Measurements from ENCODE around the gene ELMO3.

ELMO3 gene

GRCh38 chr16:67199011-67199807 lies at the start of gene ELMO3:
Gene ELMO3 (plus strand): TSS chr16:67199131. CDS start chr16:67199327, 196 bp downstream.
- no peak for DNase-seq (ENCODE audit: low read depth)

GRCh38 chr16:67149276-67150046 lies 49.5 kb upstream of the ELMO3 start:
- no peak for DNase-seq (ENCODE audit: low read depth)

- DNase-seq (ENCODE audit: low read depth): no peak
Measured at GRCh38 chr16:67150047-67150832, 48.7 kb upstream of the ELMO3 start.

GRCh38 chr16:67150833-67151396 lies 48.0 kb upstream of the ELMO3 start, which contains the start of gene B3GNT9:
Gene B3GNT9 (minus strand): TSS chr16:67150998. CDS start chr16:67150485, 513 bp downstream.
- DNase-seq (ENCODE audit: low read depth): no peak

DNA sequence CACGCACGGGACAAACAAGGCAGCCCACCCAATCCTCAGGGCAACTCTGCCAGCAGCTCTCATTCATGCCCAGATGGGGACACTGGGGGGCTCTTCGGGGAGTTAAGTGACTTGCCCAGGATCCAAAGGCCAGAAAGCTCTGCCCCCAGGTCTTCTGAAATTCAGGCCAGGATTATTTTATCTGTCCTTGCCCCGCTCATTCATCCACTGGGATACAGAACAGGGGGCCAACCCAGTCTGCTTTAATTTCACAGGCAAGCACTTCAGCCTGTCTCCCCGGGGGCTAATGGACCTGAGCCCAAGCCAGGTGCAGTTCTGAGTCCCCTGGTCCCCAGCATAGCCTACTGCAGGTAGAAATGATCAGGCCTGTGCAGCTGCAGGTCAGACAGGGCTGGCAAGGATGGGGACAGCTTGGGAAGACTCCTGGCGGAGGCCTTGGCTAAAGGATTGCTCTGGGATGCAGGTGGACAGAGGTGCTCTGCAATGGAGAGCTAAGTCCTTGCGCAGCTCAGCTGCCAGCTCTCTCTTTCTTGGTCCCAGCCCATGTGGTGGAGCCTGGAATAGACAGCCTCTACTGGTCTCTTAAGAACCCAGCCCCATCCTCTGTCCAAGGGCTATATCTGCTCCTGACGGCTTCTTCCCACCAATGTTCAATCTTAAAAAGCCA lies 47.4 kb upstream of the ELMO3 start:
- no peak for DNase-seq (ENCODE audit: low read depth)

DNA sequence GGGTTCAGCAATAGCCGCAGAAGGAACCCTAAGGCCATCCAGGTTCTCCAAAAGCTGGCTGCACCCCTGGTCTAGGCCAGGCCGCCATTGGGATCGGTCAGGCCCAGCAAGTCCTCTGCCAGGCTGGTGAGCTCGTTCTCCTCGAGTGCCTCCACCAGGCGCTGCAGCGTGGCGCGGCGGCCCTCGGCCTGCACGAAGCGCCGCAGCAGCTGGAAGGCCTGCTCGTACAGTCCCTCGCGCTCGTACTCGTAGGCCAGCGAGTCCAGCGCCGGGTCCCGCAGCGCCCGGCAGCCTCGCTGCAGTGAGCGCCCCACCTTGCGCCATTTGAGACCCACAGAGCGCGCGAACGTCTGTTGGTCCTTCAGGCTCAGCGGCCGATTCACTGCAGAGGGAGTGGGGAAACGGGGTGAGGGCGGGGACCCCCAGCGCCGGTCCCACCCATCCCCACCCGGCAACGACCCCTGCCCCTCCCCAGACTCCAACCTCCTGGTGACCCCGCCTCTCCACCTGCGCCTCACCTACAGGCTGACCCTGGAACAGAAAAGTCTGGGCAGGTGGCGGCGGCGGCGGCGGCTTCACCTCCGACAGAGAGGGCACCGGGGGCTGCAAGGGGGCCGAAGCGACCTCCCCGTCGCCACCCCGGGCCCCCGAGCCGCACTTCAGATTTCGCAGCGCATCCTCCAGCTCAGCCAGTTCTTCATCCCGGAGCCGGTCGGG lies 44.2 kb upstream of the ELMO3 start:
- no peak for DNase-seq (ENCODE audit: low read depth)

DNA sequence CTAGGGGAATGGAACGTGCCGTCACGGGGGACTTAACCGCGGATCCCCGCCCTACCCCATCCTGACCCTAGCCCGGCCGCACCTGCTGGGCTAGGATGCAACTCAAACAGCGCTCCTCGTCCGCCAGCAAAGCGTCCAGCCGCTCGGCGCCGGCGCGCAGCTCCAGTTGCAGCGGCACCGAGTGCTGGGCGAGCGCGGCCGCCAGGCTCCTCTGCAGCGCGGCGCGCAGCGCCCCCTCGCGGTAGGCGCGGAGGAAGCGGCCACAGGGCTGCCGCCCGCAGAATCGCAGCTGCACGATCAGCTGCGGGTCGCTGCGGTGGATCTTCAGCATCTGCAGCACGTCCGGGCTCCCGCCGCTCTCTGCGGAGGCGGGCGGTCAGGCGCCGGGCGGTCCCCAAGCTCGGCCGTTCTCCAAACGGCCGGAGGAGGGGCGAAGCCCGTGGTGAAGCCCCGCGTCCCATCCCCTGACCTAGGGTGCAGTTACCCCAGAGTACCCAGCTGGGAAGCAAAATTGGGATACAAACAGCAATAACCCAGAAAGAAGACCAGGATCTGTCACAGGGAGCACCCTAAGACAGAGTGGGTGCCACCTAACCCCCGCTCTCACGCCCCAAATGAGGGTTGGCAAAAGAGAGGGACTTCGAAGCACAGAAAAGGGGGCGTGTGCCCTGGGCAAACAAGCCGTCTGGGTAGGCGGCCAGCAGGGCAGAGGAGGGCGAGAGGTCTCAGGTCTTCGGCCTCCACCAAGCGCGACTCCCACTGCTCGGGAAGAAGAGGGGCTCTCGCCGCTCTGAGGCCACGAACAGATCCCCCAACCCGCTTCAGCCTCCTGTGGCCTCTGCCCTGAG lies 43.4 kb upstream of the ELMO3 start:
- DNase-seq (ENCODE audit: low read depth): peak; percentile 69

GRCh38 chr16:67156143-67156844 lies 42.6 kb upstream of the ELMO3 start:
- no peak for DNase-seq (ENCODE audit: low read depth)

GRCh38 chr16:67157106-67157748 lies 41.7 kb upstream of the ELMO3 start:
- DNase-seq (ENCODE audit: low read depth): no peak

- no peak for DNase-seq (ENCODE audit: low read depth)
Measured at GRCh38 chr16:67157892-67158635, 40.9 kb upstream of the ELMO3 start.

GRCh38 chr16:67158637-67159600 lies 40.0 kb upstream of the ELMO3 start:
- no peak for DNase-seq (ENCODE audit: low read depth)

GRCh38 chr16:67161595-67162058 lies 37.3 kb upstream of the ELMO3 start:
- DNase-seq (ENCODE audit: low read depth): no peak

GRCh38 chr16:67162506-67163163 lies 36.3 kb upstream of the ELMO3 start:
- DNase-seq (ENCODE audit: low read depth): no peak

DNA sequence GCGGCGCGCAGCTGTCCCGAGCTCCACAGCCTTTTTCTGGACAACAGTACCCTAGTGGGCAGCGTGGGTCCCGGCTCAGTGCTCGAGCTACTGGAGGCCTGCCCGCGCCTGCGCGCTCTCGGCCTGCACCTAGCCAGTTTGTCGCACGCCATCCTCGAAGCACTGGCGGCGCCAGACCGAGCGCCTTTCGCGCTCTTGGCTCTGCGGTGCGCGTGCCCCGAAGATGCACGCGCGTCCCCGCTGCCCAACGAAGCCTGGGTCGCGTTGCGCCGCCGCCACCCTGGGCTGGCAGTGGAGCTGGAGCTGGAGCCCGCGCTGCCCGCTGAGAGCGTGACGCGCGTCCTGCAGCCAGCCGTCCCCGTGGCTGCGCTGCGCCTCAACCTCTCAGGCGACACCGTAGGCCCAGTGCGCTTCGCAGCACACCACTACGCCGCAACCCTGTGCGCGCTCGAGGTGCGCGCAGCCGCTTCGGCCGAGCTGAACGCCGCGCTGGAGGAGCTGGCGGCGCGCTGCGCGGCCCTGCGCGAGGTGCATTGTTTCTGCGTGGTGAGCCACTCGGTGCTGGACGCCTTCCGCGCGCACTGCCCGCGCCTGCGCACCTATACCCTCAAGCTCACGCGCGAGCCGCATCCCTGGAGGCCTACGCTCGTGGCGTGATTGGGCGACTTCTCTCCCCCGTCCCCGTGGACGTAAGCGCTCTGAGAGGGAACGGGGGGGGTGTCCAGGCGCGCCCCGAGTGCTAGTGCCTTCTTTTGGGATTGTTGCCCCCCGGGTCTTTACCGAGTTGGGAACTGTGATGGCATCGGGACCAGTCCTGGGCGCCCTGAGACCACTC lies 35.5 kb upstream of the ELMO3 start:
- no peak for DNase-seq (ENCODE audit: low read depth)

GRCh38 chr16:67163999-67164558 lies 34.9 kb upstream of the ELMO3 start:
- DNase-seq (ENCODE audit: low read depth): no peak
